Progenitor cell of endocrine pancreas (in vitro differentiated cells): ENCODE results near the gene MICB. TPM values are rescaled to one million over a fixed set of nuclear protein-coding genes. Genes with fewer than 3 reads are reported as not detected.
"Not testable (repeated sequence)": the region's sequence is repeated elsewhere in the genome, so short reads cannot be mapped to it uniquely, and the experiment has no call there.

ENCODE experiments used
- DNase-seq: peaks from one replicate; pipeline ENCODE4 v3.0.0; 2021; ENCODE audit warnings: low spot score; ENCODE audit not compliant: unreplicated experiment
- H3K27ac Mint-ChIP-seq: 2 replicates; pipeline ENCODE4 v1.8.0; 2021; ENCODE audit warnings: mild to moderate bottlenecking, moderate library complexity, mixed read lengths
- H3K27me3 Mint-ChIP-seq: 2 replicates; pipeline ENCODE4 v1.8.0; 2021; ENCODE audit warnings: mixed read lengths
- H3K36me3 Mint-ChIP-seq: 2 replicates; pipeline ENCODE4 v1.8.0; 2022; ENCODE audit warnings: mixed read lengths; ENCODE audit not compliant: insufficient read depth
- H3K4me1 Mint-ChIP-seq: 2 replicates; pipeline ENCODE4 v1.8.0; 2021; ENCODE audit warnings: low read depth, mixed read lengths
- H3K4me3 Mint-ChIP-seq: 2 replicates; pipeline ENCODE4 v1.8.0; 2021; ENCODE audit warnings: low read depth, mild to moderate bottlenecking, moderate library complexity, mixed read lengths
- H3K9me3 Mint-ChIP-seq: 2 replicates; pipeline ENCODE4 v1.8.0; 2021; ENCODE audit warnings: low read depth, mixed read lengths
- total RNA-seq: library from RNA; stranded (reverse); gene quantifications from 2 replicates; pipeline ENCODE4 v1.2.1, GENCODE V29; 2021
- TF ChIP-seq, protein P1 (sequence below): fragments of 200-600 bp; sonication (generic); IDR thresholded peaks from one replicate; pipeline ENCODE4 v1.5.0; 2021; ENCODE audit warnings: antibody characterized with exemption, mild to moderate bottlenecking; ENCODE audit not compliant: unreplicated experiment

Gene MICB
- total RNA-seq, 1 donor from 2014 or later = 0.43 TPM

GRCh38 chr6:31498748-31499147 lies 803 bp downstream of the MICB start:
- H3K4me3 Mint-ChIP-seq = peak overlapping the region; percentile 78
- peaks cover 83% of the 10 kb centered on the region for H3K27me3 Mint-ChIP-seq
- peaks cover 9% of the 10 kb centered on the region for H3K4me1 Mint-ChIP-seq
- peaks cover 7% of the 10 kb centered on the region for H3K9me3 Mint-ChIP-seq
- TF ChIP-seq, protein P1, sequence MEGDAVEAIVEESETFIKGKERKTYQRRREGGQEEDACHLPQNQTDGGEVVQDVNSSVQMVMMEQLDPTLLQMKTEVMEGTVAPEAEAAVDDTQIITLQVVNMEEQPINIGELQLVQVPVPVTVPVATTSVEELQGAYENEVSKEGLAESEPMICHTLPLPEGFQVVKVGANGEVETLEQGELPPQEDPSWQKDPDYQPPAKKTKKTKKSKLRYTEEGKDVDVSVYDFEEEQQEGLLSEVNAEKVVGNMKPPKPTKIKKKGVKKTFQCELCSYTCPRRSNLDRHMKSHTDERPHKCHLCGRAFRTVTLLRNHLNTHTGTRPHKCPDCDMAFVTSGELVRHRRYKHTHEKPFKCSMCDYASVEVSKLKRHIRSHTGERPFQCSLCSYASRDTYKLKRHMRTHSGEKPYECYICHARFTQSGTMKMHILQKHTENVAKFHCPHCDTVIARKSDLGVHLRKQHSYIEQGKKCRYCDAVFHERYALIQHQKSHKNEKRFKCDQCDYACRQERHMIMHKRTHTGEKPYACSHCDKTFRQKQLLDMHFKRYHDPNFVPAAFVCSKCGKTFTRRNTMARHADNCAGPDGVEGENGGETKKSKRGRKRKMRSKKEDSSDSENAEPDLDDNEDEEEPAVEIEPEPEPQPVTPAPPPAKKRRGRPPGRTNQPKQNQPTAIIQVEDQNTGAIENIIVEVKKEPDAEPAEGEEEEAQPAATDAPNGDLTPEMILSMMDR = no peak
- no peak for DNase-seq
- H3K36me3 Mint-ChIP-seq = peaks cover 1% of the 10 kb centered on the region
- H3K27ac Mint-ChIP-seq = no peak overlapping the region

GRCh38 chr6:31499648-31500047 lies 1.7 kb downstream of the MICB start:
- not testable (repeated sequence) for H3K27ac Mint-ChIP-seq, DNase-seq, H3K9me3 Mint-ChIP-seq, H3K4me1 Mint-ChIP-seq, H3K36me3 Mint-ChIP-seq, H3K4me3 Mint-ChIP-seq
- peaks cover 75% of the 10 kb centered on the region for H3K27me3 Mint-ChIP-seq

DNA sequence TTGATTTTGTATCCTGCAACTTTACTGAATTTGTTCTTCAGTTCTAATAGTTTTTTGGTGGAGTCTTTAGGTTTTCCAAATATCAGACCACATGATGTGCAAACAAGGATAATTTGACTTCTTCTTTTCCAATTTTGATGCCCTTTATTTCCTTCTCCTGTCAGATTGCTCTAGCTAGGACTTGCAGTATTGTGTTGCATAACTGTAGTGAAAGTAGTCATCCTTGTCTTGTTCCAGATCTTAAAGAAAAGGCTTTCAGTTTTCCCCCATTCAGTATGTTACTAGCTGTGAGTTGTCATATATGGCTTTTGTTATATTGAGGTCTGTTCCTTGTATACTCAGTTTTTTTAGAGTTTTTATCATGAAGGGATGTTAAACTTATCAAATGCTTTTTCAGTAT lies 4.6 kb downstream of the MICB start:
- DNase-seq = no peak
- Mint-ChIP-seq H3K36me3 (peaks cover 1% of the 10 kb centered on the region), H3K4me3 (no peak overlapping the region), H3K27me3 (peaks cover 54% of the 10 kb centered on the region), H3K4me1 (peaks cover 3% of the 10 kb centered on the region), H3K27ac (no peak overlapping the region), H3K9me3 (peaks cover 7% of the 10 kb centered on the region)
- TF ChIP-seq, protein P1 = no peak

- not testable (repeated sequence) for H3K4me1 Mint-ChIP-seq, DNase-seq, H3K4me3 Mint-ChIP-seq, H3K9me3 Mint-ChIP-seq, H3K36me3 Mint-ChIP-seq, H3K27ac Mint-ChIP-seq
- H3K27me3 Mint-ChIP-seq = peaks cover 13% of the 10 kb centered on the region
These were observed 11.1 kb downstream of the MICB start for GRCh38 chr6:31509036-31509435.

GRCh38 chr6:31510007-31510406 lies 12.1 kb downstream of the MICB start:
- no peak overlapping the region for H3K27ac Mint-ChIP-seq

DNA sequence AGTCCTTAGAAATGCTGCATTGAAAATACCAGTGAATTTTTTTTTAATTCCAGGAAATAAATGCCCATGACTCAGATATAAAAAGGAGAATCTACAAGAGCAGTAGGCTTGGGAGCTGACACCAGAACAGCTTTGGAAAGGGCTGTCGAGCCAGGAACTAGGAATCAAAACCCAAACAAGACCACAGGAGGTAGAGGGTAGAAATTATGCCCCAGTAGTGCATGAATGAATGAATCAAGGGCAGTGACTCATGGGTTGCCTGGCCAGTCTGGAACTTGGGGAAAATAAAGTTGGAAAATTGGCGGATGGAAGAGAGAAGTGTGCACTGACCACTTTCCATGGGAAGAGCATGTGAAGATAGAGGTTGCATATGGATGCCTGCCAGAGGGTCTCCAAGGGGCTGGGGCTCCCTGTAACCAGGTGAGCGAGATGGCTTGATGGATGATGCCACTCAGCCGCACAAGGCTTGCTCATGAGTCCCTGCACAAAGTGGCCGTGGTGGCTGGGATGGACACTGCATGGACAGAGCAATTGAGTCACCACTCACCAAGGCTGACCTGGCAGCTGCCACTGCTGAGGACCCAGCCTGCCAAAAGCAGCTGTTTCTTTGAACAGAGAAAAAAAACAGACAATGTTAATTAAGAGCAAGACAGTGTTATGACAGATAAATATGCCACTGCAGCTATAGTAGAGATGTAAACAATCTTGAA lies 15.7 kb downstream of the MICB start:
- Mint-ChIP-seq H3K36me3 (no peaks in the 10 kb centered on the region), H3K9me3 (no peaks in the 10 kb centered on the region), H3K4me1 (no peaks in the 10 kb centered on the region), H3K4me3 (no peak overlapping the region), H3K27me3 (peaks cover 8% of the 10 kb centered on the region), H3K27ac (no peak overlapping the region)
- DNase-seq = no peak
- TF ChIP-seq, protein P1 = no peak

More at GRCh38 chr6:31510007-31510406, 12.1 kb downstream of the MICB start:
- H3K36me3 Mint-ChIP-seq = no peaks in the 10 kb centered on the region
- H3K4me3 Mint-ChIP-seq = no peak overlapping the region
- no peaks in the 10 kb centered on the region for H3K9me3 Mint-ChIP-seq
- TF ChIP-seq, protein P1 = no peak
- H3K4me1 Mint-ChIP-seq = no peaks in the 10 kb centered on the region
- peaks cover 13% of the 10 kb centered on the region for H3K27me3 Mint-ChIP-seq
- DNase-seq = no peak
